GM21390 (cell line): Measurements from ENCODE around the gene MTG2.

Experiments used
- ATAC-seq: cut with Tn5 transposase; IDR thresholded peaks from one replicate; pipeline ENCODE4 v1.9.1; 2021; ENCODE audit not compliant: unreplicated experiment

The MTG2 gene

GRCh38 chr20:62183426-62184142 lies 756 bp downstream of the MTG2 start:
- ATAC-seq = no peak

GRCh38 chr20:62186096-62186426 lies 3.2 kb downstream of the MTG2 start:
- ATAC-seq = no peak

- ATAC-seq = no peak
These were observed 4.3 kb downstream of the MTG2 start for GRCh38 chr20:62186887-62187866.

- no peak for ATAC-seq
These were observed 8.0 kb downstream of the MTG2 start for GRCh38 chr20:62190639-62191411.

GRCh38 chr20:62191781-62192559 lies 9.1 kb downstream of the MTG2 start:
- no peak for ATAC-seq

- ATAC-seq = no peak
These were observed 9.8 kb downstream of the MTG2 start for GRCh38 chr20:62192635-62193034.

GRCh38 chr20:62193079-62194025 lies 10.5 kb downstream of the MTG2 start:
- ATAC-seq = no peak

GRCh38 chr20:62195075-62195405 lies 12.2 kb downstream of the MTG2 start:
- no peak for ATAC-seq

- ATAC-seq = no peak
These were observed 12.9 kb downstream of the MTG2 start for GRCh38 chr20:62195736-62196135.

- ATAC-seq = no peak
These were observed 13.5 kb downstream of the MTG2 start for GRCh38 chr20:62196286-62196685.

- ATAC-seq = no peak
These were observed 14.5 kb downstream of the MTG2 start for GRCh38 chr20:62197311-62197710.

- ATAC-seq = no peak
These were observed 15.0 kb downstream of the MTG2 start for GRCh38 chr20:62197801-62198200.

- ATAC-seq = no peak
These were observed 15.7 kb downstream of the MTG2 start for GRCh38 chr20:62198496-62198895.

- ATAC-seq = no peak
These were observed 16.1 kb downstream of the MTG2 start for GRCh38 chr20:62198931-62199330.

GRCh38 chr20:62200491-62201172 lies 17.8 kb downstream of the MTG2 start:
- no peak for ATAC-seq

- peak; percentile 67 for ATAC-seq
These were observed 18.6 kb downstream of the MTG2 start for GRCh38 chr20:62201173-62202082.

GRCh38 chr20:62202083-62202395 lies 19.2 kb downstream of the MTG2 start:
- ATAC-seq = peak; percentile 18

- no peak for ATAC-seq
These were observed 20.0 kb downstream of the MTG2 start for GRCh38 chr20:62202676-62203377.
